Endodermal cell (in vitro differentiated cells): ENCODE results near the gene PALB2. TPM values are rescaled to one million over a fixed set of nuclear protein-coding genes. Genes with fewer than 3 reads are reported as not detected.

Experiments used
- DNase-seq: peaks from one replicate; pipeline ENCODE4 v3.0.0-alpha.2; 2017
- H3K27ac ChIP-seq: 2 replicates; pipeline ENCODE4 v1.5.1; 2013; ENCODE audit warnings: mild to moderate bottlenecking, low read depth, low read length, moderate library complexity
- H3K27me3 ChIP-seq: 2 replicates; pipeline ENCODE4 v1.6.1; 2013; ENCODE audit warnings: mild to moderate bottlenecking, low read length, moderate library complexity; ENCODE audit not compliant: insufficient read depth, control insufficient read depth, poor library complexity, severe bottlenecking
- H3K36me3 ChIP-seq: 2 replicates; pipeline ENCODE4 v1.7.0; 2013; ENCODE audit warnings: mild to moderate bottlenecking, low read length, moderate library complexity; ENCODE audit not compliant: control insufficient read depth, insufficient read depth
- H3K4me1 ChIP-seq: one replicate; pipeline ENCODE4 v1.7.0; 2013; ENCODE audit warnings: low read length; ENCODE audit not compliant: control insufficient read depth, insufficient read depth
- H3K4me3 ChIP-seq: 2 replicates; pipeline ENCODE4 v1.5.1; 2013; ENCODE audit warnings: mild to moderate bottlenecking, low read length, moderate library complexity
- H3K9ac ChIP-seq: 2 replicates; pipeline ENCODE4 v1.6.1; 2013; ENCODE audit warnings: mild to moderate bottlenecking, low read length, moderate library complexity; ENCODE audit not compliant: poor library complexity, severe bottlenecking; ENCODE audit errors: extremely low read depth
- H3K9me3 ChIP-seq: 2 replicates; pipeline ENCODE4 v1.6.1; 2013; ENCODE audit warnings: mild to moderate bottlenecking, low read length, moderate library complexity; ENCODE audit not compliant: control insufficient read depth
- H3K27ac Mint-ChIP-seq: 2 replicates; pipeline ENCODE4 v1.8.0; 2020; ENCODE audit warnings: mixed read lengths
- H3K27me3 Mint-ChIP-seq: 2 replicates; pipeline ENCODE4 v1.8.0; 2021; ENCODE audit warnings: mild to moderate bottlenecking, mixed read lengths; ENCODE audit not compliant: insufficient read depth
- H3K36me3 Mint-ChIP-seq: 2 replicates; pipeline ENCODE4 v1.8.0; 2020; ENCODE audit warnings: low read depth, mixed read lengths
- H3K4me1 Mint-ChIP-seq: 2 replicates; pipeline ENCODE4 v1.8.0; 2020; ENCODE audit warnings: mixed read lengths
- H3K4me3 Mint-ChIP-seq: 2 replicates; pipeline ENCODE4 v1.8.0; 2020; ENCODE audit warnings: mild to moderate bottlenecking, moderate library complexity, mixed read lengths
- H3K9me3 Mint-ChIP-seq: 2 replicates; pipeline ENCODE4 v1.8.0; 2020; ENCODE audit warnings: mild to moderate bottlenecking, mixed read lengths
- WGBS, 2 experiments: methylation state at CpG; one replicate each; pipeline versions ENCODE4 v1.1.5 to v1.1.7; 2013; ENCODE audit warnings: missing lambda C conversion rate in 2 of 2, mixed read lengths in 1 of 2; ENCODE audit not compliant: insufficient coverage in 1 of 2, insufficient read length in 1 of 2; 5-methylcytosine and 5-hydroxymethylcytosine counted together
- total RNA-seq, 2 donors: library from RNA; stranded (reverse); fragmentation: NEBNext Ultra II Directional in 1 of 2; extraction: Animal tissue kit (Norgen Biotek cat#: 25700) in 1 of 2; gene quantifications; 2 replicates in 1 of 2; 3 replicates in 1 of 2; pipeline ENCODE4 v1.2.1, GENCODE V29; 2021
- TF ChIP-seq, protein P1 (sequence below): fragments of 200-600 bp; sonication (generic); conservative IDR thresholded peaks from 2 replicates; pipeline ENCODE4 v1.5.0; 2021; ENCODE audit warnings: antibody characterized with exemption, mild to moderate bottlenecking

The PALB2 gene
- total RNA-seq, 2 donors from 2014 or later, result 20.0 to 24.8 TPM

GRCh38 chr16:23666571-23667354, 25.7 kb upstream of the PALB2 start:
- no peak overlapping the region for H3K27ac Mint-ChIP-seq
- H3K36me3 ChIP-seq, result peaks cover 90% of the 10 kb centered on the region
- WGBS, 2 experiments, result 92 to 98% methylated on average over 4 to 7 of the region's 7 CpGs

DNA sequence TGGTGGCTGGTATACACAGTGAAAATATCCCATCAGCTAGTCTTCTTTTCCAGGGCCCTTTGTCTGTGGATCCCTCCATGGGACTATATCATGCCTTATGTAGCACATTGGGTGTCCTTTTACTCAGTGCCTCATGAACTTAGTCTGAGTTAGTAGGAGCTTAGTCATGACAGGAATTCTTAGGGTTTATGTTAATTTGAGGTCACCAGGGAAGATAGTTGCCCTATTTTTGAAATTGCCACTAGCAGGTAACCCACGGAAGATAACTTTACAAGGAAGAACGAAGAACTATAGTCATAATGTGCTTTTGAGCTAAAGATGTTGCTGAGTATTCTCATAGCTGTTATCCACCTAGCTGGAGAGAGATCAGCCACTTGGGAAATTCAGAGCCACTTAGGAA, 22.8 kb upstream of the PALB2 start:
- Histone ChIP-seq H3K27ac (no peak overlapping the region), H3K36me3 (peaks cover 95% of the 10 kb centered on the region), H3K4me1 (no peaks in the 10 kb centered on the region), H3K27me3 (no peaks in the 10 kb centered on the region), H3K9me3 (no peaks in the 10 kb centered on the region), H3K4me3 (no peak overlapping the region), H3K9ac (no peak overlapping the region)
- TF ChIP-seq, protein P1, sequence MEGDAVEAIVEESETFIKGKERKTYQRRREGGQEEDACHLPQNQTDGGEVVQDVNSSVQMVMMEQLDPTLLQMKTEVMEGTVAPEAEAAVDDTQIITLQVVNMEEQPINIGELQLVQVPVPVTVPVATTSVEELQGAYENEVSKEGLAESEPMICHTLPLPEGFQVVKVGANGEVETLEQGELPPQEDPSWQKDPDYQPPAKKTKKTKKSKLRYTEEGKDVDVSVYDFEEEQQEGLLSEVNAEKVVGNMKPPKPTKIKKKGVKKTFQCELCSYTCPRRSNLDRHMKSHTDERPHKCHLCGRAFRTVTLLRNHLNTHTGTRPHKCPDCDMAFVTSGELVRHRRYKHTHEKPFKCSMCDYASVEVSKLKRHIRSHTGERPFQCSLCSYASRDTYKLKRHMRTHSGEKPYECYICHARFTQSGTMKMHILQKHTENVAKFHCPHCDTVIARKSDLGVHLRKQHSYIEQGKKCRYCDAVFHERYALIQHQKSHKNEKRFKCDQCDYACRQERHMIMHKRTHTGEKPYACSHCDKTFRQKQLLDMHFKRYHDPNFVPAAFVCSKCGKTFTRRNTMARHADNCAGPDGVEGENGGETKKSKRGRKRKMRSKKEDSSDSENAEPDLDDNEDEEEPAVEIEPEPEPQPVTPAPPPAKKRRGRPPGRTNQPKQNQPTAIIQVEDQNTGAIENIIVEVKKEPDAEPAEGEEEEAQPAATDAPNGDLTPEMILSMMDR, result no peak
- Mint-ChIP-seq H3K27me3 (no peaks in the 10 kb centered on the region), H3K4me1 (no peaks in the 10 kb centered on the region), H3K4me3 (no peak overlapping the region), H3K9me3 (no peaks in the 10 kb centered on the region), H3K27ac (no peak overlapping the region), H3K36me3 (peaks cover 80% of the 10 kb centered on the region)
- 95 to 96% methylated on average over 2 of the region's 2 CpGs for WGBS, 2 experiments
- DNase-seq, result no peak

More at GRCh38 chr16:23666571-23667354, 25.7 kb upstream of the PALB2 start:
- Histone ChIP-seq H3K27me3 (no peaks in the 10 kb centered on the region), H3K9ac (no peak overlapping the region), H3K27ac (no peak overlapping the region), H3K4me3 (no peak overlapping the region), H3K4me1 (no peaks in the 10 kb centered on the region), H3K9me3 (no peaks in the 10 kb centered on the region)
- Mint-ChIP-seq H3K4me3 (no peak overlapping the region), H3K4me1 (peaks cover 11% of the 10 kb centered on the region), H3K36me3 (peaks cover 74% of the 10 kb centered on the region), H3K27me3 (no peaks in the 10 kb centered on the region), H3K9me3 (no peaks in the 10 kb centered on the region)
- no peak for DNase-seq
- TF ChIP-seq, protein P1, result no peak

DNA sequence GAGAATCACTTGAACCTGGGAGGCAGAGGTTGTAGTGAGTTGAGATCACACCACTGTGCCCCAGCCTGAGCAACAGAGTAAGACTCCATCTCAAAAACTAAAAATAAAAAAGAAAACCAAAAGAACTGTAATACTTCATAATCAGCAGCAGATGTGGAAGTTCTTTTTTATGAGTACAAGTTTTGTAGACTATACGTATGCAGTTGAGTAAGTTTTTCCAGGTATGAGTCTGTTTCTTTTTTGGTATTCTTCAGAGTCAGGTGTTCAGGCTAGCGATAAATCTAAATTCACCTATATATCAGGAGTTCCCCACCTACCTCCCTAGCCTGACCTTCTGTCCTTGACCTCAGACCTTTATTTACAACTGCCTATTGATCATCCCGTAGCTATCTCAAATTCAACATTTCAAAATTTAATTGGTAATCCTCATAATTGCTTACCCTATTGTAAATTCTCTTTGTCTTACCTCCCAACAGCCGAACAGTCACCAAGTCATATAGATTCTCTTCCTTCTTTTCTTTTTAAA, 10.9 kb upstream of the PALB2 start:
- no peak overlapping the region for H3K4me3 ChIP-seq
- H3K27ac ChIP-seq, result no peak overlapping the region
- TF ChIP-seq, protein P1, result no peak
- no peaks in the 10 kb centered on the region for H3K27me3 ChIP-seq
- WGBS, 2 experiments, result 91 to 95% methylated on average over 3 to 4 of the region's 4 CpGs
- no peaks in the 10 kb centered on the region for H3K9me3 ChIP-seq
- H3K4me1 ChIP-seq, result no peaks in the 10 kb centered on the region
- no peak for DNase-seq
- Mint-ChIP-seq H3K27ac (no peak overlapping the region), H3K4me3 (no peak overlapping the region), H3K27me3 (no peaks in the 10 kb centered on the region), H3K9me3 (no peaks in the 10 kb centered on the region), H3K4me1 (peaks cover 2% of the 10 kb centered on the region), H3K36me3 (peaks cover 44% of the 10 kb centered on the region)
- H3K36me3 ChIP-seq, result peaks cover 78% of the 10 kb centered on the region
- no peak overlapping the region for H3K9ac ChIP-seq
